Cardiac fibroblast (primary cell): Measurements from ENCODE around the gene CCDC86.
A peak's percentile ranks its signal among the peaks of the same experiment; 100 is the strongest.

Source experiments
- DNase-seq, 2 donors: peaks; one replicate each; pipeline versions ENCODE4 v3.0.0 to v3.0.0-alpha.2; 2010; ENCODE audit warnings: low read depth in 2 of 2
- H3K4me3 ChIP-seq, 2 donors: replicated peaks in 1 of 2; 1 replicate in 1 of 2; 2 replicates in 1 of 2; pipeline ENCODE4 v1.5.1; 2011; ENCODE audit warnings: low read depth in 2 of 2, low read length in 2 of 2, mild to moderate bottlenecking in 2 of 2, moderate library complexity in 1 of 2
- TF ChIP-seq, protein P1 (sequence below): IDR thresholded peaks from one replicate; pipeline ENCODE4 v1.5.1; 2011; ENCODE audit warnings: low read depth, mild to moderate bottlenecking, low read length, inconsistent platforms

CCDC86 gene, protein sequence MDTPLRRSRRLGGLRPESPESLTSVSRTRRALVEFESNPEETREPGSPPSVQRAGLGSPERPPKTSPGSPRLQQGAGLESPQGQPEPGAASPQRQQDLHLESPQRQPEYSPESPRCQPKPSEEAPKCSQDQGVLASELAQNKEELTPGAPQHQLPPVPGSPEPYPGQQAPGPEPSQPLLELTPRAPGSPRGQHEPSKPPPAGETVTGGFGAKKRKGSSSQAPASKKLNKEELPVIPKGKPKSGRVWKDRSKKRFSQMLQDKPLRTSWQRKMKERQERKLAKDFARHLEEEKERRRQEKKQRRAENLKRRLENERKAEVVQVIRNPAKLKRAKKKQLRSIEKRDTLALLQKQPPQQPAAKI

DNA sequence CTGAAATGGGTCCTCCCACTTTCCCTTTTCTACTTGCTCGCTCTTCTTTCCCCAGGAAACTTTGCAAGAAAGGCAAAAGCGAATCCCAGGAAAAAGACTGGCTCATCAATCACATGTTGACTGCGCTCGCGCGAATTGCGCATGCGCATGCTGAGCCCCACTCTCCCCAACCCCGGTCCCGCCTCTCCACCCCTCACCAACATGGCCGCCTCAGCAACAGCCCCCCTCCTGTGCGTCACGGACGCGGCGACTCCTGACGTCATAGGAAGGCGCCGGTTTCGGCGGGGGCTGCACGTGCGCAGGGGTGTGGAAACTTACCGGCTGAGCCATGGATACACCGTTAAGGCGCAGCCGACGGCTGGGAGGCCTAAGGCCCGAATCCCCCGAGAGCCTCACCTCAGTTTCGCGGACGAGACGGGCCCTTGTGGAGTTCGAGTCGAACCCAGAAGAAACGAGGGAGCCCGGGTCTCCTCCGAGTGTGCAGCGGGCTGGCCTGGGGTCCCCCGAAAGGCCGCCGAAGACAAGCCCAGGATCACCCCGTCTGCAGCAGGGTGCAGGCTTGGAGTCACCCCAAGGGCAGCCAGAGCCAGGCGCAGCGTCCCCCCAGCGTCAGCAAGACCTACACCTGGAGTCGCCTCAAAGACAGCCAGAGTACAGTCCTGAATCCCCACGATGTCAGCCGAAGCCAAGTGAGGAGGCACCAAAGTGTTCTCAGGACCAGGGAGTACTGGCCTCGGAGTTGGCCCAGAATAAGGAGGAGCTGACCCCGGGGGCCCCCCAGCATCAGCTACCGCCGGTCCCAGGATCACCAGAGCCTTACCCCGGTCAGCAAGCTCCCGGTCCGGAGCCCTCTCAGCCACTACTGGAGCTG, at the start of gene CCDC86:
Gene CCDC86 (plus strand): TSS at position 317 of the 871 bp plus-strand sequence. CDS start 12 bp downstream, at position 329.
- peak; percentile 97 to 98 for DNase-seq
- TF ChIP-seq, protein P1, sequence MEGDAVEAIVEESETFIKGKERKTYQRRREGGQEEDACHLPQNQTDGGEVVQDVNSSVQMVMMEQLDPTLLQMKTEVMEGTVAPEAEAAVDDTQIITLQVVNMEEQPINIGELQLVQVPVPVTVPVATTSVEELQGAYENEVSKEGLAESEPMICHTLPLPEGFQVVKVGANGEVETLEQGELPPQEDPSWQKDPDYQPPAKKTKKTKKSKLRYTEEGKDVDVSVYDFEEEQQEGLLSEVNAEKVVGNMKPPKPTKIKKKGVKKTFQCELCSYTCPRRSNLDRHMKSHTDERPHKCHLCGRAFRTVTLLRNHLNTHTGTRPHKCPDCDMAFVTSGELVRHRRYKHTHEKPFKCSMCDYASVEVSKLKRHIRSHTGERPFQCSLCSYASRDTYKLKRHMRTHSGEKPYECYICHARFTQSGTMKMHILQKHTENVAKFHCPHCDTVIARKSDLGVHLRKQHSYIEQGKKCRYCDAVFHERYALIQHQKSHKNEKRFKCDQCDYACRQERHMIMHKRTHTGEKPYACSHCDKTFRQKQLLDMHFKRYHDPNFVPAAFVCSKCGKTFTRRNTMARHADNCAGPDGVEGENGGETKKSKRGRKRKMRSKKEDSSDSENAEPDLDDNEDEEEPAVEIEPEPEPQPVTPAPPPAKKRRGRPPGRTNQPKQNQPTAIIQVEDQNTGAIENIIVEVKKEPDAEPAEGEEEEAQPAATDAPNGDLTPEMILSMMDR, result no peak
- peak within 1 kb of the TSS; percentile 87 to 99 for H3K4me3 ChIP-seq

DNA sequence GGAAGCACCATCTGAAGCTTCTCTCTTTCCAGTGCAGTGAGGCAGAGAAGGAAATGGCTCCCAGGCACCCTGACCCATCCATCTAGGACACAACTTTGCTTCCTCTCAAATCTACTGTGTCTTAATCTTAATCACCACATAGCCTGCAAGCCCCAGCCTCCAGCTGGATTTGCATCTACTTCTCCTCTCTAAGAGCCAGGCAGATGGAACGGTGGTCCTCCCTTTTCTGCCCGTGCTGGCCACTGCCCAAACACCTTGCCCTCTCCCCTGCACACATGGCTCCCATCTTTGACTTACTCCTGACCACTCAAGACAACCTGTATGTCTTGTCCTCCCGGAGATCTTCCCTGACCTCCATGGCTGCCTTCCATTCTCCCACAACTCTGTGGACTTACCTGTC, 49.4 kb upstream of the CCDC86 start:
- no peak for DNase-seq

DNA sequence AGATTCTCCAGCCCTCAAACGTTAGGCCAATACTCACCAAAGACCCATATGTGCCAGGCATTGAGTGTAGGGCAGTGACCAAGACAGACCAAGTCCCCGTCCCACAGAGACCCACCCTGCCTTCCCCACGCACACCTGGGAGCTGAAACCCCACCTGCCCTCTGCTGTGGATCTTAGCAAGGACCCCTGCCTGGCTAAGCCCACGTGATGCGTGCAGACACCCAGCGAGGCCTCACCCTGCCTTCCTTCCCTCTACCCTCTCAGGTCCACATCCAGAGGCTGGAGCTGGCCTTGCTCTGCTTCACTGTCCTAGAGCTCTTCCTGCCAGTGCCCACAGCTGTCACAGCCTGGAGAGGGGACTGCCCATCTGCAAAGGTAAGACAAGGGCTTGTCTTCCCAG, 46.6 kb upstream of the CCDC86 start:
- TF ChIP-seq, protein P1, result no peak
- H3K4me3 ChIP-seq, result no peak overlapping the region
- no peak for DNase-seq

More for the DNA sequence above, 49.4 kb upstream of the CCDC86 start:
- H3K4me3 ChIP-seq, result no peak overlapping the region
- TF ChIP-seq, protein P1, result no peak

DNA sequence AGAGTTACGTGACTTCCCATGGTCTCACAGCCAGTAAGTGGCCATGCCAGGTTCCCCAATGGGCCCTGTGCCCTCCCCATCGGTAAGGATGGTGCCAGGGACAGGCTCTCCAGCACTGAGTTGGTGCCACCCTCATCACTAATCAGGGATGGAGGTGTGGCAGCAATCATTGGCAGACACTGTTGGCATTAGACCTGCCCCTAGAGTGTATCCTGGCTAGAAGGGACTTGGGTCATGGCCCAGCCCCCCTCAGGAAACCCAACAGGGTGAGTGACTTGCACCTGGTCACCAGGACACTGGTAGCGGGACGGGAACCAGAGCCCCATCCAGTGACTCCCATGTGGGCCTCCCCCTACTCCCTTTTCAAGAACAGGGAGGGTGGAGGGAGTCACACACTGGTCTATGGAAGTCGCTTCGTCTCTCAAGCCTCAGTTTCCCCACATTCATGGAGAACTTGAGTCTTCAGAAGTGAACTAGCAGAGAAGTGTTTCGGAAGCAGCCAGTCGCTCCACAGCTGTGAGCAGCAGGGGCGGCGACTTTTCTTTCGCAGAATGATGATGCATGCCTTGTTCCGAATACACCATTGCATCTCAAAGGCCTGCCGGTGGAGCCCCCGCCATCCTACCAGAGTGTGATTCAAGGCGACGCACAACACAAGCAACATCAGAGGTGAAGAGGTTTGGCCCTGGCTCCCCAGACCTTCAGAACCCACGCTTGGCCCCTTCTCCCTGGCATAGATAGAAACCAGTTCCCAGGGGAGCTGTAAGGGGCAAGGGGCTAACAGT, 43.9 kb upstream of the CCDC86 start:
- TF ChIP-seq, protein P1, result no peak
- H3K4me3 ChIP-seq, result no peak overlapping the region
- DNase-seq, result no peak

- TF ChIP-seq, protein P1, result no peak
- DNase-seq, result no peak
- H3K4me3 ChIP-seq, result no peak overlapping the region
Observed at GRCh38 chr11:60798631-60799030, 43.3 kb upstream of the CCDC86 start.

GRCh38 chr11:60801194-60801593, 40.7 kb upstream of the CCDC86 start:
- H3K4me3 ChIP-seq, result no peak overlapping the region
- TF ChIP-seq, protein P1, result no peak
- no peak for DNase-seq
